ENCODE results near the gene CEP95. TPM values are rescaled to one million over a fixed set of nuclear protein-coding genes. Genes with fewer than 3 reads are reported as not detected.

CEP95 gene
- total and polyA plus RNA-seq, 9 donors = 44.5 to 87.2 (median 63.3) TPM

GRCh38 chr17:64551461-64551860, 44.7 kb downstream of the CEP95 start:
- Histone ChIP-seq H3K4me1 (ENCODE audit: insufficient read depth) (no peaks in the 10 kb centered on the region), H3K9me3 (no peaks in the 10 kb centered on the region), H3K4me3 (no peak overlapping the region), H3K36me3 (no peaks in the 10 kb centered on the region), H3K27me3 (no peaks in the 10 kb centered on the region), H3K27ac (no peak overlapping the region)
- TF ChIP-seq EP300 (IDR thresholded peaks at IDR 0.05) (no peak), POLR2A (IDR thresholded peaks at IDR 0.05) (no peak), CTCF (IDR thresholded peaks at IDR 0.05) (no peak)
- 90 to 91% (median 90%) methylated on average over 5 of the region's 5 CpGs for WGBS, 3 donors
- intact Hi-C loops (cut with DNase I) = no loop called here
- DNase-seq = no peak

DNA sequence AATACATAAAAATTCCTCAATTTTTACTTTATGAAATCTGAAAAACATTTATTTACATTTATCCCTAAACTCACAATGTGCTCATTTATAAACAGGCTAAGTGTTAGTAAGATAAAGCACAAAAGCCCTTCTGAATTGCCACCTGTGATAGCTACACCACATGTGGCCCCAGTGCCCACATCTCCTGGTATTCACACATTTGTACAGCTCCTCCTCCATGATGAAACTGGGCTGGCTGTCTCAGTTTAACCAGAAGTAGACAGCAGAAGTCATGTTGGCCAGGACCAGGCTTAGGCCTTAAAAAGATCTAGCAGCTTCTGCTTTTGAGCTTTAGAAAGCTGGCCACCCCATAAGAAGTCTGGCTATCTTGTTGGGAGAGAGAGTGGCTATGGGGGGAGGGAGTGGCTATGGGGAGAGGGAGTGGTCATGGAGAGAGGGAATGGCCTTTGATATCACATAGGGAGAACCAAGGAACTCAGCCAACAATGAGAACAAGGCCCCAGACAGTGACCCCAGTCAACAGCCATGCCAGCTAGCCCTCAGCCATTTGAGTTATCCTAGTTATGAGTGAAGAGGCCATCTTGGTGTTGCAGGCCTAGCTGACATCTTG, 47.4 kb downstream of the CEP95 start:
- intact Hi-C loops (cut with DNase I) = no loop called here
- no peak overlapping the region for H3K4me3 ChIP-seq
- no peaks in the 10 kb centered on the region for H3K36me3 ChIP-seq
- no peaks in the 10 kb centered on the region for H3K27me3 ChIP-seq
- DNase-seq = no peak
- no peaks in the 10 kb centered on the region for H3K4me1 ChIP-seq (ENCODE audit: insufficient read depth)
- no peaks in the 10 kb centered on the region for H3K9me3 ChIP-seq
- TF ChIP-seq CTCF (IDR thresholded peaks at IDR 0.05) (no peak), EP300 (IDR thresholded peaks at IDR 0.05) (no peak), POLR2A (IDR thresholded peaks at IDR 0.05) (no peak)
- no peak overlapping the region for H3K27ac ChIP-seq

- Histone ChIP-seq H3K4me3 (no peak overlapping the region), H3K27ac (no peak overlapping the region), H3K9me3 (no peaks in the 10 kb centered on the region), H3K27me3 (no peaks in the 10 kb centered on the region), H3K36me3 (no peaks in the 10 kb centered on the region), H3K4me1 (ENCODE audit: insufficient read depth) (no peaks in the 10 kb centered on the region)
- TF ChIP-seq POLR2A (IDR thresholded peaks at IDR 0.05) (no peak), EP300 (IDR thresholded peaks at IDR 0.05) (no peak), CTCF (IDR thresholded peaks at IDR 0.05) (no peak)
- 69 to 84% (median 82%) methylated on average over 4 of the region's 4 CpGs for WGBS, 3 donors
- intact Hi-C loops (cut with DNase I) = no loop called here
- DNase-seq = no peak
These were observed 48.5 kb downstream of the CEP95 start for GRCh38 chr17:64555281-64555680.

- peaks cover 1% of the 10 kb centered on the region for H3K4me1 ChIP-seq (ENCODE audit: insufficient read depth)
- no peak for DNase-seq
- 92 to 97% (median 94%) methylated on average over 1 of the region's 1 CpG for WGBS, 3 donors
- H3K27me3 ChIP-seq = no peaks in the 10 kb centered on the region
- no peak overlapping the region for H3K27ac ChIP-seq
- H3K9me3 ChIP-seq = no peaks in the 10 kb centered on the region
- intact Hi-C loops (cut with DNase I) = no loop called here
- H3K36me3 ChIP-seq = no peaks in the 10 kb centered on the region
- no peak for TF ChIP-seq EP300 (IDR thresholded peaks at IDR 0.05)
- no peak for TF ChIP-seq CTCF (IDR thresholded peaks at IDR 0.05)
- no peak for TF ChIP-seq POLR2A (IDR thresholded peaks at IDR 0.05)
- H3K4me3 ChIP-seq = no peak overlapping the region
These were observed 57.3 kb downstream of the CEP95 start for GRCh38 chr17:64564098-64564497.

Measured in ovary (tissue), 9 donors.